Measurements from ENCODE around the gene EIPR1.

DNA sequence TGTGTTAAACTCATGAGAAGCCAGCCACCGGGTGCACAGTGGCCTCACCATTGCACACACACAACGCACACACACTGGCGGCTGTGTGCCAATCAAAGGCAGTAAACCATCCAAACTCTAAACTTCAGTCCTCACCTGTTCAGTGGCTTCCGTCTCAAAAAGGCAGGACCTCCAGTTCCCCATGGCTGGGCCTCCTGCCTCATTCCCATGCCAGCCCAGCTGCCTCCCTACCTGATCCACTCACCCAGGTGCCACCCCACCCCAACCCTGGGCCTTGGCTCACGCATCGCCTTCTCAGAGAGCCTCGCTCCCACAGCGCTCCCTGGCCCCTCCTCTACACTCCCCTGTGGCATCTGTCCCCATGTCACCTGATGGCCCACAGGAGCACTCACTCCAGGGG, 190.9 kb downstream of the EIPR1 start:
- no peak for TF ChIP-seq POLR2AphosphoS5 (IDR thresholded peaks at IDR 0.05; ENCODE audit: low read depth, low read length)
- TF ChIP-seq POLR2A (IDR thresholded peaks at IDR 0.05; ENCODE audit: low read depth, low read length) = no peak
- no peak for TF ChIP-seq TAF1 (IDR thresholded peaks at IDR 0.05; ENCODE audit: borderline replicate concordance, low read depth, low read length)
